K562 (cell line): ENCODE data around the gene CTAGE1.

Experiments used
- STAT5B ChIP-seq: fragments of 250-450 bp; sonication (Bioruptor Pico); IDR thresholded peaks from 2 replicates; pipeline ENCODE4 v1.8.0; 2021; ENCODE audit warnings: mild to moderate bottlenecking, inconsistent platforms
- ZNF668 ChIP-seq: fragments of 250-450 bp; sonication (Bioruptor Pico); IDR thresholded peaks from 2 replicates; pipeline ENCODE4 v1.8.0; 2022; ENCODE audit warnings: mild to moderate bottlenecking, inconsistent platforms

DNA sequence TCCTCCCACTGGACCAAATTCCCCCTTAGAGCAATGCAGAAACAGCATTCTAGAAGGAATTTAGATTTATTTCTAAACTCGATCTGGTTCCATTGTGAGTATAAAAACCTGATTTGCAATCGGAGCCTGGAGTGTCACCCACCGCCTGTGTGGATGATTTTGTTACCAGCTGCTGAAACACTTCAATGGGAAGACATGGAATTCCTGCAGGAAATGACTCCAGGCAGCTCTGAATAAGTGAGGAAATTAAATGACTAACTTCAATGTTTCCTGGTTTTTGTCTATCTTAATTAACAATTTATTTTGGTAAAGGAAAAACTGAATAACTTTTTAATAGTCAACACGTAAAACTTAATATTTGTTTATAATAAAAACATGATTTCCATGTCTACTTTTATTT, 19.3 kb downstream of the CTAGE1 start:
- TF ChIP-seq ZNF668 (CRISPR knock-in tag) (no peak), STAT5B (no peak)
